ENCODE measurements around the gene PASK. TPM values are rescaled to one million over a fixed set of nuclear protein-coding genes. Genes with fewer than 3 reads are reported as not detected.

PASK gene
- total and polyA plus RNA-seq, 2 experiments from 2014 or later: 2.5 to 8.8 TPM

DNA sequence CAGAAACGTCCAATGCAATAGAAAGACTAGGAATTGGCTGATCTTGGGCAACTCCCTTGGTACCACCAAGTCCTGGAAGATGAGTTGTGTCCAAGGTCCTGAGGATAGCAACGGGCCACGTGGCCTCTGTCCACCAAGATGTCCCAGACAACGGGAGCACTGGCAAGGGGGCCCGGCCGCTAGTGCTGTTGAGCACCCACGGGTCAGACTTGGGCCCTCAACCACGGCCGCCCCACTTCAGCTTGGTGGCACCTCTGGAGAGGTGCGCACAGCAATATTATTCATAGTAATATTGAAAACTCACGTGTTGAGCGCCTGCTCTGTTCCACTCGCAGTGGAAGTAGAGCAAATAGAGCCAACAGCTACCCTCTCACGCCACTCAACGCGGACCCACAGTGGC, 19.0 kb downstream of the PASK start:
- Histone ChIP-seq H3K4me2 (no peak overlapping the region), H3K9me3 (ENCODE audit: low read depth) (no peaks in the 10 kb centered on the region), H4K20me1 (ENCODE audit: insufficient read depth, poor library complexity, severe bottlenecking) (no peaks in the 10 kb centered on the region), H3K36me3 (replicated peaks; ENCODE audit: insufficient read depth, low read depth) (no peaks in the 10 kb centered on the region), H2AFZ (no peak overlapping the region), H3K79me2 (no peaks in the 10 kb centered on the region), H3K9me2 (replicated peaks; ENCODE audit: insufficient read depth) (no peaks in the 10 kb centered on the region), H3K4me1 (ENCODE audit: insufficient read depth) (no peaks in the 10 kb centered on the region), H3K27ac (no peak overlapping the region), H3K27me3 (no peaks in the 10 kb centered on the region), H3K4me3 (no peak overlapping the region)
- TF ChIP-seq, protein P1, sequence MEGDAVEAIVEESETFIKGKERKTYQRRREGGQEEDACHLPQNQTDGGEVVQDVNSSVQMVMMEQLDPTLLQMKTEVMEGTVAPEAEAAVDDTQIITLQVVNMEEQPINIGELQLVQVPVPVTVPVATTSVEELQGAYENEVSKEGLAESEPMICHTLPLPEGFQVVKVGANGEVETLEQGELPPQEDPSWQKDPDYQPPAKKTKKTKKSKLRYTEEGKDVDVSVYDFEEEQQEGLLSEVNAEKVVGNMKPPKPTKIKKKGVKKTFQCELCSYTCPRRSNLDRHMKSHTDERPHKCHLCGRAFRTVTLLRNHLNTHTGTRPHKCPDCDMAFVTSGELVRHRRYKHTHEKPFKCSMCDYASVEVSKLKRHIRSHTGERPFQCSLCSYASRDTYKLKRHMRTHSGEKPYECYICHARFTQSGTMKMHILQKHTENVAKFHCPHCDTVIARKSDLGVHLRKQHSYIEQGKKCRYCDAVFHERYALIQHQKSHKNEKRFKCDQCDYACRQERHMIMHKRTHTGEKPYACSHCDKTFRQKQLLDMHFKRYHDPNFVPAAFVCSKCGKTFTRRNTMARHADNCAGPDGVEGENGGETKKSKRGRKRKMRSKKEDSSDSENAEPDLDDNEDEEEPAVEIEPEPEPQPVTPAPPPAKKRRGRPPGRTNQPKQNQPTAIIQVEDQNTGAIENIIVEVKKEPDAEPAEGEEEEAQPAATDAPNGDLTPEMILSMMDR (IDR thresholded peaks at IDR 0.05; ENCODE audit: poor library complexity): no peak
- TF ChIP-seq EZH2 (IDR thresholded peaks at IDR 0.05; ENCODE audit: borderline replicate concordance): no peak
- TF ChIP-seq EZH2phosphoT487 (IDR thresholded peaks at IDR 0.05; ENCODE audit: low read depth, severe bottlenecking, unreplicated experiment): no peak
- 95% methylated on average over 16 of the region's 16 CpGs for WGBS (ENCODE audit: low lambda C conversion rate, missing lambda C conversion rate)
- DNase-seq (ENCODE audit: low spot score): no peak

DNA sequence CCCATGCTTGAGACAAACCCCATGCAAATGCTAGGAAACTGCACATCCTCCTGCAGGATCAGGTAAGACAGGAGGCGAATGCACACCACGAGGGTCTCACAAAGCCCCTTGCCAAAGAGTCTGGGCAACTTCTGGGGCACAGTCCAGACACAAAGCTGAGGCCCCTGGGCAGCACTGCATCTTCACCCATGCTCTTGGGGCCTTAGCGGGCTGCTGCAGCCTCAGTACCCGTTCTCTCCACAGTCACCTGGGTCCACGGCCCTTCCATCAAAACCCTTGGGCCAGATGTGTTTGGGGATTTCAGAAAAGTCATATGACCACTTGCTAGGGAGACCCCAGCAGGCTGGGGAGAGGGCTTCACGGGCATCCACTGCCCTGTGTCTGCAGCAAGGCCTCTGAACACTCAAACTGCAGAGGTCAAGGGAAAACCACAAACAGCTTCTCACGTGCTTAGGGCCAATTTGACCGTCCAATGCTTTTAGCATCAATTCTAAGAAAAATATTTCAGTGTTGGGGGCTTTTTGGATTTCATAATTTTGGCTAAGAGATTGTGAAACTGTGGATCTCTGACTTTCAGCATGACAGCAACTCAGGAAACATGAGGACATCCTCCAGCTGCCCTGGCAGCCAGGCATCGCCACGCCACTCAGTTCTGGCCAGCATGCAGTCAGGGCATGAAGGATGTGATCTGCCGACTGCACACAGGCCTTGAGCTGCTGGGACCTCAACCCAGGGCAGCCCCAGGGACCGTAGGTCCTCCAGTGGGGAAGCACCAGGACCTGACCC, 20.0 kb downstream of the PASK start:
- H3K27ac ChIP-seq: no peak overlapping the region
- 96% methylated on average over 12 of the region's 12 CpGs for WGBS (ENCODE audit: low lambda C conversion rate, missing lambda C conversion rate)
- no peaks in the 10 kb centered on the region for H3K9me3 ChIP-seq (ENCODE audit: low read depth)
- DNase-seq (ENCODE audit: low spot score): no peak
- H3K79me2 ChIP-seq: no peaks in the 10 kb centered on the region
- TF ChIP-seq EZH2phosphoT487 (IDR thresholded peaks at IDR 0.05; ENCODE audit: low read depth, severe bottlenecking, unreplicated experiment) (no peak), EZH2 (IDR thresholded peaks at IDR 0.05; ENCODE audit: borderline replicate concordance) (no peak)
- TF ChIP-seq, protein P1 (IDR thresholded peaks at IDR 0.05; ENCODE audit: poor library complexity): no peak
- H3K27me3 ChIP-seq: no peaks in the 10 kb centered on the region
- no peaks in the 10 kb centered on the region for H3K4me1 ChIP-seq (ENCODE audit: insufficient read depth)
- no peak overlapping the region for H3K4me2 ChIP-seq
- H3K4me3 ChIP-seq: no peak overlapping the region
- no peaks in the 10 kb centered on the region for H4K20me1 ChIP-seq (ENCODE audit: insufficient read depth, poor library complexity, severe bottlenecking)
- H3K36me3 ChIP-seq (replicated peaks; ENCODE audit: insufficient read depth, low read depth): no peaks in the 10 kb centered on the region
- H2AFZ ChIP-seq: no peak overlapping the region
- H3K9me2 ChIP-seq (replicated peaks; ENCODE audit: insufficient read depth): no peaks in the 10 kb centered on the region

GRCh38 chr2:241128266-241128665, 21.0 kb downstream of the PASK start:
- DNase-seq (ENCODE audit: low spot score): no peak
- H3K4me2 ChIP-seq: no peak overlapping the region
- H3K27me3 ChIP-seq: no peaks in the 10 kb centered on the region
- H3K79me2 ChIP-seq: no peaks in the 10 kb centered on the region
- no peak overlapping the region for H3K27ac ChIP-seq
- H3K9me2 ChIP-seq (replicated peaks; ENCODE audit: insufficient read depth): no peaks in the 10 kb centered on the region
- no peak overlapping the region for H3K4me3 ChIP-seq
- no peaks in the 10 kb centered on the region for H3K4me1 ChIP-seq (ENCODE audit: insufficient read depth)
- no peak for TF ChIP-seq EZH2phosphoT487 (IDR thresholded peaks at IDR 0.05; ENCODE audit: low read depth, severe bottlenecking, unreplicated experiment)
- no peak for TF ChIP-seq EZH2 (IDR thresholded peaks at IDR 0.05; ENCODE audit: borderline replicate concordance)
- TF ChIP-seq, protein P1 (IDR thresholded peaks at IDR 0.05; ENCODE audit: poor library complexity): no peak
- no peaks in the 10 kb centered on the region for H3K36me3 ChIP-seq (replicated peaks; ENCODE audit: insufficient read depth, low read depth)
- WGBS (ENCODE audit: low lambda C conversion rate, missing lambda C conversion rate): 98% methylated on average over 8 of the region's 8 CpGs
- no peaks in the 10 kb centered on the region for H3K9me3 ChIP-seq (ENCODE audit: low read depth)
- no peak overlapping the region for H2AFZ ChIP-seq
- no peaks in the 10 kb centered on the region for H4K20me1 ChIP-seq (ENCODE audit: insufficient read depth, poor library complexity, severe bottlenecking)

All from hepatocyte (in vitro differentiated cells).